NT2/D1 (cell line): ENCODE results near the gene CDH5.

Experiments
- YY1 ChIP-seq: IDR thresholded peaks from 2 replicates; pipeline ENCODE4 v1.6.1; 2011; ENCODE audit not compliant: insufficient read length, insufficient read depth
- ZNF274 ChIP-seq: IDR thresholded peaks from 2 replicates; pipeline ENCODE4 v1.6.1; 2011; ENCODE audit warnings: mild to moderate bottlenecking, low read depth, low read length

- no peak for TF ChIP-seq YY1
- TF ChIP-seq ZNF274: no peak
These were observed 51.9 kb downstream of the CDH5 start for GRCh38 chr16:66418165-66418962.
